NCI-H2107 treated with DMSO at 0.1 percent for 48 hours (cell line): ENCODE results near the gene GJB3.
"Not testable (repeated sequence)": the region's sequence is repeated elsewhere in the genome, so short reads cannot be mapped to it uniquely, and the experiment has no call there.

Source experiments
- DNase-seq: peaks from one replicate; lab custom pipeline; 2025; ENCODE audit not compliant: unreplicated experiment; lab: John Stamatoyannopoulos, UW

The GJB3 gene

GRCh38 chr1:34781071-34781843 lies at the start of gene GJB3:
TSS of gene GJB3 (plus strand) at chr1:34781214. CDS start at chr1:34784763, 3,549 bp downstream.
- DNase-seq = no peak

GRCh38 chr1:34732831-34733230 lies 48.2 kb upstream of the GJB3 start:
- not testable (repeated sequence) for DNase-seq

GRCh38 chr1:34736692-34737091 lies 44.3 kb upstream of the GJB3 start:
- no peak for DNase-seq

GRCh38 chr1:34737236-34737635 lies 43.8 kb upstream of the GJB3 start:
- not testable (repeated sequence) for DNase-seq

- DNase-seq = no peak
Observed at GRCh38 chr1:34739613-34740012, 41.4 kb upstream of the GJB3 start.

GRCh38 chr1:34740161-34740868 lies 40.7 kb upstream of the GJB3 start:
- no peak for DNase-seq

GRCh38 chr1:34742667-34743270 lies 38.2 kb upstream of the GJB3 start:
- DNase-seq = peak; percentile 13

- DNase-seq = no peak
Observed at GRCh38 chr1:34743775-34744174, 37.2 kb upstream of the GJB3 start.

GRCh38 chr1:34744851-34745250 lies 36.2 kb upstream of the GJB3 start:
- no peak for DNase-seq

- no peak for DNase-seq
Observed at GRCh38 chr1:34745666-34746065, 35.3 kb upstream of the GJB3 start.

- no peak for DNase-seq
Observed at GRCh38 chr1:34746101-34746500, 34.9 kb upstream of the GJB3 start.

GRCh38 chr1:34746785-34747637 lies 34.0 kb upstream of the GJB3 start:
- DNase-seq = no peak

- DNase-seq = no peak
Observed at GRCh38 chr1:34747638-34747941, 33.4 kb upstream of the GJB3 start.

- DNase-seq = no peak
Observed at GRCh38 chr1:34749992-34750391, 31.0 kb upstream of the GJB3 start.

GRCh38 chr1:34750610-34751009 lies 30.4 kb upstream of the GJB3 start:
- no peak for DNase-seq

- no peak for DNase-seq
Observed at GRCh38 chr1:34753163-34753562, 27.9 kb upstream of the GJB3 start.

GRCh38 chr1:34754964-34755637 lies 25.9 kb upstream of the GJB3 start, which contains the start of gene GJB5:
TSS of gene GJB5 (plus strand) at chr1:34755047. CDS start at chr1:34757331, 2,284 bp downstream.
- peak; percentile 21 for DNase-seq

- DNase-seq = no peak
Observed at GRCh38 chr1:34755961-34756360, 25.1 kb upstream of the GJB3 start.

- DNase-seq = no peak
Observed at GRCh38 chr1:34757386-34757785, 23.6 kb upstream of the GJB3 start.

- no peak for DNase-seq
Observed at GRCh38 chr1:34758751-34759150, 22.3 kb upstream of the GJB3 start.
